Measurements from ENCODE around the gene CWC27. TPM values are rescaled to one million over a fixed set of nuclear protein-coding genes. Genes with fewer than 3 reads are reported as not detected.
"Not testable (repeated sequence)": the region's sequence is repeated elsewhere in the genome, so short reads cannot be mapped to it uniquely, and the experiment has no call there.

CWC27 gene
- total RNA-seq, 1 donor from 2014 or later: 56.6 TPM

GRCh38 chr5:64818245-64818644 is 49.5 kb downstream of the CWC27 start:
- no peaks in the 10 kb centered on the region for H3K9me3 ChIP-seq (ENCODE audit: low read depth)
- H4K20me1 ChIP-seq (ENCODE audit: low read depth): no peaks in the 10 kb centered on the region
- DNase-seq (ENCODE audit: low spot score): no peak
- Mint-ChIP-seq H3K27ac (no peak overlapping the region), H3K27me3 (ENCODE audit: insufficient read depth, low read depth) (no peaks in the 10 kb centered on the region), H3K4me1 (peaks cover 3% of the 10 kb centered on the region), H3K4me3 (no peak overlapping the region), H3K36me3 (no peaks in the 10 kb centered on the region), H3K9me3 (no peaks in the 10 kb centered on the region)
- no peaks in the 10 kb centered on the region for H3F3A ChIP-seq (ENCODE audit: low read depth)
- H3K27ac ChIP-seq: no peak overlapping the region
- H3K4me2 ChIP-seq: no peak overlapping the region
- TF ChIP-seq EZH2 (IDR thresholded peaks at IDR 0.05) (no peak), CTCF (IDR thresholded peaks at IDR 0.05) (no peak), EZH2phosphoT487 (IDR thresholded peaks at IDR 0.05) (no peak)
- no peak overlapping the region for H3K9ac ChIP-seq
- H3K27me3 ChIP-seq: no peaks in the 10 kb centered on the region
- no peak overlapping the region for H3K4me3 ChIP-seq
- no peak overlapping the region for H2AFZ ChIP-seq (replicated peaks)
- H3K36me3 ChIP-seq: no peaks in the 10 kb centered on the region
- H3K79me2 ChIP-seq (ENCODE audit: low read depth): no peaks in the 10 kb centered on the region
- H3K4me1 ChIP-seq: no peaks in the 10 kb centered on the region

- H3K79me2 ChIP-seq (ENCODE audit: low read depth); H2AFZ ChIP-seq (replicated peaks); H3K4me2 ChIP-seq; H3K36me3 ChIP-seq; H3K27me3 Mint-ChIP-seq (ENCODE audit: insufficient read depth, low read depth); H3K27me3 ChIP-seq; H3K9me3 ChIP-seq (ENCODE audit: low read depth); DNase-seq (ENCODE audit: low spot score); H3K9me3 Mint-ChIP-seq; H3K4me3 ChIP-seq; H3K27ac ChIP-seq; H3F3A ChIP-seq (ENCODE audit: low read depth); H3K4me1 ChIP-seq; H3K36me3 Mint-ChIP-seq; H4K20me1 ChIP-seq (ENCODE audit: low read depth); H3K4me3 Mint-ChIP-seq; H3K9ac ChIP-seq; H3K4me1 Mint-ChIP-seq; H3K27ac Mint-ChIP-seq: not testable (repeated sequence)
Observed at GRCh38 chr5:64819345-64819744, 50.6 kb downstream of the CWC27 start.

- Histone ChIP-seq H3F3A (ENCODE audit: low read depth) (no peaks in the 10 kb centered on the region), H3K4me1 (no peaks in the 10 kb centered on the region), H3K36me3 (no peaks in the 10 kb centered on the region), H3K27ac (no peak overlapping the region), H3K4me2 (no peak overlapping the region), H3K27me3 (no peaks in the 10 kb centered on the region), H3K79me2 (ENCODE audit: low read depth) (no peaks in the 10 kb centered on the region), H3K9me3 (ENCODE audit: low read depth) (no peaks in the 10 kb centered on the region), H3K4me3 (no peak overlapping the region), H2AFZ (replicated peaks) (no peak overlapping the region), H3K9ac (no peak overlapping the region), H4K20me1 (ENCODE audit: low read depth) (no peaks in the 10 kb centered on the region)
- Mint-ChIP-seq H3K27me3 (ENCODE audit: insufficient read depth, low read depth) (no peaks in the 10 kb centered on the region), H3K9me3 (no peaks in the 10 kb centered on the region), H3K36me3 (no peaks in the 10 kb centered on the region), H3K4me3 (no peak overlapping the region), H3K27ac (no peak overlapping the region), H3K4me1 (no peaks in the 10 kb centered on the region)
- TF ChIP-seq CTCF (IDR thresholded peaks at IDR 0.05) (no peak), EZH2phosphoT487 (IDR thresholded peaks at IDR 0.05) (no peak), EZH2 (IDR thresholded peaks at IDR 0.05) (no peak)
- DNase-seq (ENCODE audit: low spot score): no peak
Observed at GRCh38 chr5:64822320-64822719, 53.6 kb downstream of the CWC27 start.

- Histone ChIP-seq H3K4me1 (no peaks in the 10 kb centered on the region), H2AFZ (replicated peaks) (no peak overlapping the region), H3K4me3 (no peak overlapping the region), H3F3A (ENCODE audit: low read depth) (no peaks in the 10 kb centered on the region), H3K4me2 (no peak overlapping the region), H4K20me1 (ENCODE audit: low read depth) (no peaks in the 10 kb centered on the region), H3K9me3 (ENCODE audit: low read depth) (no peaks in the 10 kb centered on the region), H3K27ac (no peak overlapping the region), H3K9ac (no peak overlapping the region), H3K27me3 (no peaks in the 10 kb centered on the region), H3K36me3 (no peaks in the 10 kb centered on the region), H3K79me2 (ENCODE audit: low read depth) (no peaks in the 10 kb centered on the region)
- no peaks in the 10 kb centered on the region for H3K9me3 Mint-ChIP-seq
- TF ChIP-seq EZH2 (IDR thresholded peaks at IDR 0.05) (no peak), CTCF (IDR thresholded peaks at IDR 0.05) (no peak), EZH2phosphoT487 (IDR thresholded peaks at IDR 0.05) (no peak)
- no peaks in the 10 kb centered on the region for H3K27me3 Mint-ChIP-seq (ENCODE audit: insufficient read depth, low read depth)
- no peaks in the 10 kb centered on the region for H3K4me1 Mint-ChIP-seq
- no peak overlapping the region for H3K4me3 Mint-ChIP-seq
- DNase-seq (ENCODE audit: low spot score): no peak
- H3K36me3 Mint-ChIP-seq: peaks cover 4% of the 10 kb centered on the region
- H3K27ac Mint-ChIP-seq: no peak overlapping the region
Observed at GRCh38 chr5:64826541-64826940, 57.8 kb downstream of the CWC27 start.
